ENCODE measurements around the gene ENPP6.

DNA sequence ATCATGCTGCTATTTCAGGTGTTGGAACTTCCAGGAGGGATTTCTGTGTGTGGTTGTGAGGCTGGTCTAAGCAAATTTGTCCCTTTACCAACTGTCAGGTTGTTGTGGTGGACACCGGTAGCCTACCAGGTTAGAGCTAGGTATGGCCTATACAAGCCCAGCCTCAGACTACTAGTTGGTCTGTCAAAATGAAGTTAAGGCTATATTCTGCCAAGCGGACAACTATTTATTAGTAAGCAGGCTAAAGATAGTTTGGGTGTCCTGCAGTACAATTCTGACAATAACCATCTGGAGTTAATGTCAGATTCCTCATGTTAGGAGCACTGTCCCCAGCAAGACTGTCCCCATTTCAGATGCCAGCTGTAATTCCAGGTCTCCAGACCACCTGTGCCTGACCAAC is 13.9 kb upstream of the ENPP6 start:
- TF ChIP-seq, protein P1, sequence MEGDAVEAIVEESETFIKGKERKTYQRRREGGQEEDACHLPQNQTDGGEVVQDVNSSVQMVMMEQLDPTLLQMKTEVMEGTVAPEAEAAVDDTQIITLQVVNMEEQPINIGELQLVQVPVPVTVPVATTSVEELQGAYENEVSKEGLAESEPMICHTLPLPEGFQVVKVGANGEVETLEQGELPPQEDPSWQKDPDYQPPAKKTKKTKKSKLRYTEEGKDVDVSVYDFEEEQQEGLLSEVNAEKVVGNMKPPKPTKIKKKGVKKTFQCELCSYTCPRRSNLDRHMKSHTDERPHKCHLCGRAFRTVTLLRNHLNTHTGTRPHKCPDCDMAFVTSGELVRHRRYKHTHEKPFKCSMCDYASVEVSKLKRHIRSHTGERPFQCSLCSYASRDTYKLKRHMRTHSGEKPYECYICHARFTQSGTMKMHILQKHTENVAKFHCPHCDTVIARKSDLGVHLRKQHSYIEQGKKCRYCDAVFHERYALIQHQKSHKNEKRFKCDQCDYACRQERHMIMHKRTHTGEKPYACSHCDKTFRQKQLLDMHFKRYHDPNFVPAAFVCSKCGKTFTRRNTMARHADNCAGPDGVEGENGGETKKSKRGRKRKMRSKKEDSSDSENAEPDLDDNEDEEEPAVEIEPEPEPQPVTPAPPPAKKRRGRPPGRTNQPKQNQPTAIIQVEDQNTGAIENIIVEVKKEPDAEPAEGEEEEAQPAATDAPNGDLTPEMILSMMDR (conservative IDR thresholded peaks at IDR 0.05; ENCODE audit: low read length) = no peak
- no peak for TF ChIP-seq EZH2phosphoT487 (IDR thresholded peaks at IDR 0.05; ENCODE audit: borderline replicate concordance, low read depth, low read length)

Measured in OCI-LY7 (cell line).